Measurements from ENCODE around the gene MT1E. TPM values are rescaled to one million over a fixed set of nuclear protein-coding genes. Genes with fewer than 3 reads are reported as not detected.
A peak's percentile ranks its signal among the peaks of the same experiment; 100 is the strongest.

The MT1E gene
- 1,072 and 1,398 TPM in 2 replicates for total RNA-seq (2016; rRNA removed; fragmentation: Illumina TruSeq; extraction: Trizol)
- total RNA-seq (2016; cell fraction: cytosol; rRNA removed; fragmentation: Illumina TruSeq; extraction: Trizol; ENCODE audit: low read depth), result 449 and 580 TPM in 2 replicates
- 1,060 and 1,516 TPM in 2 replicates for total RNA-seq (2016; cell fraction: insoluble cytoplasmic fraction; rRNA removed; fragmentation: Illumina TruSeq; extraction: Trizol)
- total RNA-seq (2016; cell fraction: membrane; rRNA removed; fragmentation: Illumina TruSeq; extraction: Trizol), result 620 and 688 TPM in 2 replicates
- 375 and 428 TPM in 2 replicates for total RNA-seq (2016; cell fraction: nucleus; rRNA removed; fragmentation: Illumina TruSeq; extraction: Trizol)
- polyA plus RNA-seq (2011; rRNA removed), result 65.7 and 110 TPM in 2 replicates
- polyA plus RNA-seq (2011; cell fraction: cytosol; rRNA removed), result 60.2 and 170 TPM in 2 replicates
- 44.6 and 58.6 TPM in 2 replicates for polyA plus RNA-seq (2011; cell fraction: nucleus; rRNA removed)
- polyA plus RNA-seq (2012), result 41.0 and 60.0 TPM in 2 replicates
- 331 and 417 TPM in 2 replicates for polyA plus RNA-seq (2016; cell fraction: cytosol; fragmentation: Illumina TruSeq; extraction: Trizol; ENCODE audit: low read depth)
- polyA plus RNA-seq (2016; cell fraction: insoluble cytoplasmic fraction; fragmentation: Illumina TruSeq; extraction: Trizol; ENCODE audit: low read depth), result 916 and 1,090 TPM in 2 replicates
- polyA plus RNA-seq (2016; cell fraction: membrane; fragmentation: Illumina TruSeq; extraction: Trizol; ENCODE audit: low read depth), result 493 and 496 TPM in 2 replicates
- polyA plus RNA-seq (2016; cell fraction: nucleus; fragmentation: Illumina TruSeq; extraction: Trizol; ENCODE audit: insufficient read depth, low read depth), result 455 and 459 TPM in 2 replicates
- 37.7 and 61.5 TPM in 2 replicates for polyA minus RNA-seq (2011; rRNA and poly(A)+ RNA removed; ENCODE audit: low replicate concordance)
- 10.3 and 29.3 TPM in 2 replicates for polyA minus RNA-seq (2011; cell fraction: cytosol; rRNA and poly(A)+ RNA removed)
- 4.0 and 4.5 TPM in 2 replicates for polyA minus RNA-seq (2011; cell fraction: nucleus; rRNA and poly(A)+ RNA removed)
- Bru-seq, nascent RNA, result percentile 36 among the genes with signal in this experiment
- BruChase-seq, experiment 1, labeled RNA remaining after a 6-hour chase, result percentile 34 among the genes with signal in this experiment
- percentile 34 among the genes with signal in this experiment for BruChase-seq, experiment 2, labeled RNA remaining after a 2-hour chase
- long read RNA-seq, experiment 1, transcript MT1E-203 (2 exons, 332 nt), result minor isoform, 5 of 163 reads
- long read RNA-seq, experiment 1, transcript MT1E-201 (3 exons, 704 nt), result major isoform, 154 of 163 reads
- long read RNA-seq, experiment 1, partial matches to known transcripts, result 0 of 163 reads
- long read RNA-seq, experiment 1, other reads (novel, unspliced or antisense), result 4 of 163 reads
- long read RNA-seq, experiment 2, transcript MT1E-201 (3 exons, 704 nt), result major isoform, 70 of 78 reads
- long read RNA-seq, experiment 2, partial matches to known transcripts, result 0 of 78 reads
- long read RNA-seq, experiment 2, other reads (novel, unspliced or antisense), result 5 of 78 reads

DNA sequence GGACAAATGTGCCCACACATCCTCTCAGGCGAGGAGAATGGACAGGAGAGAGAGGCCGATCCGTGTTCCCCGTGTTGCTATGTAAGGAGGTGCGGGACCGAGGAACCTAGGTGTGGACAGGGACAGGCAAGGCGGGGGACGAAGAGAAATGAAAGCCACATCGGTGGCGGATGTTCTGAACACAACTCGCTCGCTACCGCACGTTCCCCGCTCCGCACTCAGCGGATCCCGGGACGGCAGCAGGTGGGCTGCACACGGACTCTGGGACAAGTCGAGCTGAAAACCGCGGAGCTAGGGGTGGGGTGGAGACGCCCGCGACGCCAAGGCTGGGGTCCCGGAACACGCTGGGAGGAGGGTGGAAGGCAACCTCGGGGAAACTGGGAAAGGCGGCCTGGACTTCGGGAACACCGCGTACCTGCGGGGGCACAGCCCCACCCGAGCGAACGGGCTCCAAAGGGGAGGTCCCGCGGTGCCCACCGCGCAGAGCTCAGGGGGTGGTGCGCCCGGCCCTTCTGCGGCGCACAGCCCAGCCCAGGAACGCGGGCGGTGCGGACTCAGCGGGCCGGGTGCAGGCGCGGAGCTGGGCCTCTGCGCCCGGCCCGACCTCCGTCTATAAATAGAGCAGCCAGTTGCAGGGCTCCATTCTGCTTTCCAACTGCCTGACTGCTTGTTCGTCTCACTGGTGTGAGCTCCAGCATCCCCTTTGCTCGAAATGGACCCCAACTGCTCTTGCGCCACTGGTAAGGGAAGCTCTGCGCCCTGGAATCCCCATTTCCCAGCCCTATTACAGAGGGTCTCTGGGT is at the start of gene MT1E:
Gene MT1E (plus strand): TSS at position 642 of the 803 bp plus-strand sequence. CDS start 71 bp downstream, at position 713.
- FAIRE-seq (no peak), ATAC-seq (peak; percentile 92), DNase-seq (ENCODE audit: low spot score) (peak; percentile 63)
- H3K9ac ChIP-seq (ENCODE audit: insufficient read depth, low read depth, low read length), result peak within 1 kb of the TSS; percentile 64
- peaks cover 60% of the 10 kb centered on the region for H3K4me1 ChIP-seq (ENCODE audit: insufficient read depth, low read length)
- peak within 1 kb of the TSS; percentile 63 to 88 (median 72) for H3K4me3 ChIP-seq (replicated peaks in 1 of 3; ENCODE audit: insufficient read depth in 1 of 3, low read depth in 2 of 3, low read length in 3 of 3)
- WGBS (ENCODE audit: low lambda C conversion rate), result 7% methylated on average over 30 of the region's 62 CpGs
- no peaks in the 10 kb centered on the region for H3K9me3 ChIP-seq (ENCODE audit: low read length)
- ChIA-PET POLR2A (interaction anchor here (0.9 to 4.8 kb wide), 9 partner anchors 11 to 58 kb away, joined by 3 to 83 read pairs (median 5); partner anchors contain the start of genes MT1F and MT2A), CTCF (ENCODE audit: low intra/inter-chr PET ratio, low total read pairs) (no interaction called here)
- no peaks in the 10 kb centered on the region for H3K79me2 ChIP-seq (ENCODE audit: insufficient read depth, low read length)
- H3K36me3 ChIP-seq (replicated peaks in 1 of 2; ENCODE audit: control insufficient read depth in 1 of 2, insufficient read depth in 2 of 2, low read length in 2 of 2), result no peaks in the 10 kb centered on the region
- peaks cover 0 to 34% of the 10 kb centered on the region in 2 experiments; a peak in 3 of 5 replicates for H3K27me3 ChIP-seq (ENCODE audit: control insufficient read depth in 1 of 2, insufficient read depth in 2 of 2, low read length in 2 of 2)
- in situ Hi-C loops (cut with HindIII; ENCODE audit: extremely low pct_ligation_motif_present, low pct_unique_long_range_greater_than_20kb), result no loop called here
- no TSS peak for BruUV-seq (replicated peaks)
- H4K20me1 ChIP-seq (ENCODE audit: insufficient read depth, low read length), result no peaks in the 10 kb centered on the region
- H3K27ac ChIP-seq (ENCODE audit: extremely low read length, insufficient read depth, low read length), result no peak within 1 kb of the TSS
- intact Hi-C loops (cut with micrococcal nuclease; ENCODE audit: unreplicated experiment), result no loop called here
- peak within 1 kb of the TSS; percentile 76 for H2AFZ ChIP-seq (ENCODE audit: low read length)
- peak within 1 kb of the TSS; percentile 97 for H3K4me2 ChIP-seq (ENCODE audit: low read depth, low read length)
- no peak for TF ChIP-seq CAMTA2 (CRISPR knock-in tag; IDR thresholded peaks at IDR 0.05; ENCODE audit: borderline replicate concordance)
- TF ChIP-seq ZNF274 (CRISPR knock-in tag; IDR thresholded peaks at IDR 0.05), result peak; percentile 16; the same call in 1 of the 2 replicates
- TF ChIP-seq, protein P1, sequence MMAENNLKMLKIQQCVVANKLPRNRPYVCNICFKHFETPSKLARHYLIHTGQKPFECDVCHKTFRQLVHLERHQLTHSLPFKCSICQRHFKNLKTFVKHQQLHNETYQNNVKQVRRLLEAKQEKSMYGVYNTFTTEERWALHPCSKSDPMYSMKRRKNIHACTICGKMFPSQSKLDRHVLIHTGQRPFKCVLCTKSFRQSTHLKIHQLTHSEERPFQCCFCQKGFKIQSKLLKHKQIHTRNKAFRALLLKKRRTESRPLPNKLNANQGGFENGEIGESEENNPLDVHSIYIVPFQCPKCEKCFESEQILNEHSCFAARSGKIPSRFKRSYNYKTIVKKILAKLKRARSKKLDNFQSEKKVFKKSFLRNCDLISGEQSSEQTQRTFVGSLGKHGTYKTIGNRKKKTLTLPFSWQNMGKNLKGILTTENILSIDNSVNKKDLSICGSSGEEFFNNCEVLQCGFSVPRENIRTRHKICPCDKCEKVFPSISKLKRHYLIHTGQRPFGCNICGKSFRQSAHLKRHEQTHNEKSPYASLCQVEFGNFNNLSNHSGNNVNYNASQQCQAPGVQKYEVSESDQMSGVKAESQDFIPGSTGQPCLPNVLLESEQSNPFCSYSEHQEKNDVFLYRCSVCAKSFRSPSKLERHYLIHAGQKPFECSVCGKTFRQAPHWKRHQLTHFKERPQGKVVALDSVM (CRISPR knock-in tag; IDR thresholded peaks at IDR 0.05), result peak; percentile 44; the same call in 1 of the 2 replicates
- TF ChIP-seq, protein P2, sequence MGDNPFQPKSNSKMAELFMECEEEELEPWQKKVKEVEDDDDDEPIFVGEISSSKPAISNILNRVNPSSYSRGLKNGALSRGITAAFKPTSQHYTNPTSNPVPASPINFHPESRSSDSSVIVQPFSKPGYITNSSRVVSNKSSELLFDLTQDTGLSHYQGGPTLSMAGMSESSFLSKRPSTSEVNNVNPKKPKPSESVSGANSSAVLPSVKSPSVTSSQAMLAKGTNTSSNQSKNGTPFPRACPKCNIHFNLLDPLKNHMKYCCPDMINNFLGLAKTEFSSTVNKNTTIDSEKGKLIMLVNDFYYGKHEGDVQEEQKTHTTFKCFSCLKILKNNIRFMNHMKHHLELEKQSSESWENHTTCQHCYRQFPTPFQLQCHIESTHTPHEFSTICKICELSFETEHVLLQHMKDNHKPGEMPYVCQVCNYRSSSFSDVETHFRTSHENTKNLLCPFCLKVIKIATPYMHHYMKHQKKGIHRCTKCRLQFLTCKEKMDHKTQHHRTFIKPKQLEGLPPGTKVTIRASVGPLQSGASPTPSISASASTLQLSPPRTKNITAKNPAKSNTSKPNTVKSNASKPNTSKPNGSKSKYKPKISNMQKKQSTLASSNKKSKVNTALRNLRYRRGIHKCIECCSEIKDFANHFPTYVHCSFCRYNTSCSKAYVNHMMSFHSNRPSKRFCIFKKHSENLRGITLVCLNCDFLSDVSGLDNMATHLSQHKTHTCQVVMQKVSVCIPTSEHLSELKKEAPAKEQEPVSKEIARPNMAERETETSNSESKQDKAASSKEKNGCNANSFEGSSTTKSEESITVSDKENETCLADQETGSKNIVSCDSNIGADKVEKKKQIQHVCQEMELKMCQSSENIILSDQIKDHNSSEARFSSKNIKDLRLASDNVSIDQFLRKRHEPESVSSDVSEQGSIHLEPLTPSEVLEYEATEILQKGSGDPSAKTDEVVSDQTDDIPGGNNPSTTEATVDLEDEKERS (CRISPR knock-in tag; IDR thresholded peaks at IDR 0.05), result peak; percentile 56; the same call in 1 of the 2 replicates
- TF ChIP-seq, protein P3, sequence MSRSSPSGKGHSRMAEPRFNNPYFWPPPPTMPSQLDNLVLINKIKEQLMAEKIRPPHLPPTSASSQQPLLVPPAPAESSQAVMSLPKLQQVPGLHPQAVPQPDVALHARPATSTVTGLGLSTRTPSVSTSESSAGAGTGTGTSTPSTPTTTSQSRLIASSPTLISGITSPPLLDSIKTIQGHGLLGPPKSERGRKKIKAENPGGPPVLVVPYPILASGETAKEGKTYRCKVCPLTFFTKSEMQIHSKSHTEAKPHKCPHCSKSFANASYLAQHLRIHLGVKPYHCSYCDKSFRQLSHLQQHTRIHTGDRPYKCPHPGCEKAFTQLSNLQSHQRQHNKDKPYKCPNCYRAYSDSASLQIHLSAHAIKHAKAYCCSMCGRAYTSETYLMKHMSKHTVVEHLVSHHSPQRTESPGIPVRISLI (CRISPR knock-in tag; IDR thresholded peaks at IDR 0.05; ENCODE audit: borderline replicate concordance), result 0 out of 2 replicates have a peak, but pooled peaks have one; percentile 17
- TF ChIP-seq, protein P4, sequence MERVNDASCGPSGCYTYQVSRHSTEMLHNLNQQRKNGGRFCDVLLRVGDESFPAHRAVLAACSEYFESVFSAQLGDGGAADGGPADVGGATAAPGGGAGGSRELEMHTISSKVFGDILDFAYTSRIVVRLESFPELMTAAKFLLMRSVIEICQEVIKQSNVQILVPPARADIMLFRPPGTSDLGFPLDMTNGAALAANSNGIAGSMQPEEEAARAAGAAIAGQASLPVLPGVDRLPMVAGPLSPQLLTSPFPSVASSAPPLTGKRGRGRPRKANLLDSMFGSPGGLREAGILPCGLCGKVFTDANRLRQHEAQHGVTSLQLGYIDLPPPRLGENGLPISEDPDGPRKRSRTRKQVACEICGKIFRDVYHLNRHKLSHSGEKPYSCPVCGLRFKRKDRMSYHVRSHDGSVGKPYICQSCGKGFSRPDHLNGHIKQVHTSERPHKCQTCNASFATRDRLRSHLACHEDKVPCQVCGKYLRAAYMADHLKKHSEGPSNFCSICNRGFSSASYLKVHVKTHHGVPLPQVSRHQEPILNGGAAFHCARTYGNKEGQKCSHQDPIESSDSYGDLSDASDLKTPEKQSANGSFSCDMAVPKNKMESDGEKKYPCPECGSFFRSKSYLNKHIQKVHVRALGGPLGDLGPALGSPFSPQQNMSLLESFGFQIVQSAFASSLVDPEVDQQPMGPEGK (CRISPR knock-in tag; IDR thresholded peaks at IDR 0.05), result peak; percentile 64; the same call in 1 of the 2 replicates

Data from HepG2 (cell line).